ENCODE measurements around the gene USP5. TPM values are rescaled to one million over a fixed set of nuclear protein-coding genes. Genes with fewer than 3 reads are reported as not detected.
"Not testable (repeated sequence)": the region's sequence is repeated elsewhere in the genome, so short reads cannot be mapped to it uniquely, and the experiment has no call there.

USP5 gene
- total RNA-seq, 1 experiment from 2014 or later: 230 TPM

DNA sequence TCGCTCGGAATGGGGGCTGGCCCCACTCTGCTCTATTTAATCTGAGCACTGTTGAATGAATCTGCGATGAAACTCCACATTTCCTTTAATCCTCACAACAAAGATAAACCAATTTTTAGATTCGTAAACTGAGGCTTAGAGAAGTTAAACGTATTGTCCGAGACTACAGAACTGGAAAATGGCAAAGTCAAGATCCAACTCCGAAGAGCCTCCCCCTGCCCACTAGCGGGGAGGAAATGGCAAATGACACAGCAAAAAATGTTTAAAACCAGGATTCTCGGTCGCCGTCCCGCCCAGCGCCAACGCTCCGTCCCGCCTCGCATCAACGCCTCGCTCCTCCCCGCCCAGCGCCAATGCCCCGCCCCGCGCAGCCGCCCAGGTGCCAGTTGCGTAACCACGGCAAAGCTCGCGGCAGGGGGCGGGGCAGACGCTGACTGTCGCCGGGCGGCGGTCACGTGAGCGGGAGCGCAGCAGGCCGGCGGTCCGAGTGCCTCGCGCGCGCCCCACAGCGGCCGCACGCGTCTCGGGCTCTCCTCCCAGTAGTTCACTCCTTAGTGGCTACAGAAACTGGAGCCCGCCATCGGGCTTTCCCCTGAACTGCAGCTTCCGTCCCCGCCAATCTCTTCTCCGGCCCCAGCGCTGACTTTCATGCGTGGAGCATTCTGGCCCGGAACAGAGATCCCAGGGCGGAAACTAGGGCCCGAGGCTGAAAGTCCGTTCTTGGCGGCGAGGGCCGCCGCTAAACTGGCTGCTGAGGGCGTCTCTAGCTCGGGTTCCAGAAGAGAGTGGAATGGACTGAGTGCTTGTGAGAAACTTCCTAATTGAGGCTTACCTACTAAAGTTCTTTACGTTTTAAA is 39.1 kb downstream of the USP5 start:
- Histone ChIP-seq H3K36me3 (ENCODE audit: control insufficient read depth, insufficient read depth, low read length) (no peaks in the 10 kb centered on the region), H3K27me3 (replicated peaks; ENCODE audit: control insufficient read depth, insufficient read depth, low read length) (no peaks in the 10 kb centered on the region), H3K4me3 (ENCODE audit: low read depth, low read length) (peak overlapping the region; percentile 34), H3K4me1 (peaks cover 37% of the 10 kb centered on the region), H3K9me3 (no peaks in the 10 kb centered on the region)
- DNase-seq: peak; percentile 98 to 100
- H3K27me3 Mint-ChIP-seq (ENCODE audit: insufficient read depth, unreplicated experiment): no peaks in the 10 kb centered on the region
- H3K4me1 Mint-ChIP-seq (ENCODE audit: low read depth, unreplicated experiment): peaks cover 5% of the 10 kb centered on the region
- H3K36me3 Mint-ChIP-seq (ENCODE audit: insufficient read depth, unreplicated experiment): peaks cover 47% of the 10 kb centered on the region
- TF ChIP-seq, protein P1, sequence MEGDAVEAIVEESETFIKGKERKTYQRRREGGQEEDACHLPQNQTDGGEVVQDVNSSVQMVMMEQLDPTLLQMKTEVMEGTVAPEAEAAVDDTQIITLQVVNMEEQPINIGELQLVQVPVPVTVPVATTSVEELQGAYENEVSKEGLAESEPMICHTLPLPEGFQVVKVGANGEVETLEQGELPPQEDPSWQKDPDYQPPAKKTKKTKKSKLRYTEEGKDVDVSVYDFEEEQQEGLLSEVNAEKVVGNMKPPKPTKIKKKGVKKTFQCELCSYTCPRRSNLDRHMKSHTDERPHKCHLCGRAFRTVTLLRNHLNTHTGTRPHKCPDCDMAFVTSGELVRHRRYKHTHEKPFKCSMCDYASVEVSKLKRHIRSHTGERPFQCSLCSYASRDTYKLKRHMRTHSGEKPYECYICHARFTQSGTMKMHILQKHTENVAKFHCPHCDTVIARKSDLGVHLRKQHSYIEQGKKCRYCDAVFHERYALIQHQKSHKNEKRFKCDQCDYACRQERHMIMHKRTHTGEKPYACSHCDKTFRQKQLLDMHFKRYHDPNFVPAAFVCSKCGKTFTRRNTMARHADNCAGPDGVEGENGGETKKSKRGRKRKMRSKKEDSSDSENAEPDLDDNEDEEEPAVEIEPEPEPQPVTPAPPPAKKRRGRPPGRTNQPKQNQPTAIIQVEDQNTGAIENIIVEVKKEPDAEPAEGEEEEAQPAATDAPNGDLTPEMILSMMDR (IDR thresholded peaks at IDR 0.05; ENCODE audit: insufficient read depth in 1 of 2, low read depth in 1 of 2, low read length in 1 of 2, severe bottlenecking in 1 of 2, unreplicated experiment in 1 of 2): peak; percentile 82 to 95
- intact Hi-C loops (cut with micrococcal nuclease; ENCODE audit: unreplicated experiment): loop anchor here (1.0 kb wide), 5 partner anchors 13 to 72 kb away; partner anchors contain the start of genes CDCA3, LRRC23 and SPSB2
- no peaks in the 10 kb centered on the region for H3K9me3 Mint-ChIP-seq (ENCODE audit: unreplicated experiment)
- ChIA-PET CTCF (interaction anchor here (0.6 to 2.5 kb wide), 20 partner anchors 9 to 220 kb away, joined by 3 to 87 read pairs (median 7); partner anchors contain the start of genes C12orf57, CDCA3, COPS7A and ENO2), POLR2A (interaction anchor here (0.5 to 2.3 kb wide), 18 partner anchors 10 to 222 kb away, joined by 3 to 56 read pairs (median 5); partner anchors contain the start of genes C12orf57, CDCA3, ENO2 and LRRC23)
- peak overlapping the region; percentile 96 for H3K27ac Mint-ChIP-seq (ENCODE audit: unreplicated experiment)
- H3K4me3 Mint-ChIP-seq (ENCODE audit: unreplicated experiment): peak overlapping the region; percentile 80
- no TSS peak for BruUV-seq (replicated peaks)

DNA sequence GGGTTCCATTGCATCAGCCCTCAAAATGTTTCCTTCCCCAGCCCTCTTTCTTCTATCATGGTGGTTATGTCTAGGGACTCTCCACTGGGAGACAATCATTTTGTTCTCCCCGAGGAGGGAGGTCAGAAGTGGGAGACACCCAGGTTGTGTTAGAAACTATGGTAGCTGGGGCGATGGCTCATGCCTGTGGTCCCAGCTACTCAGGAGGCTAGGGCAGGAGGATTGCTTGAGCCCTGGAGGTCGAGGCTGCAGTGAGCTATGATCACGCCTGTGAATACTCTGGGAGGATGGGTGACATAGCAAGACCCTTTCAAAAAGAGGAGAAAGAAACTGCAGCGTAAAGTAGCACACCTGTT is 39.7 kb downstream of the USP5 start:
- H3K9me3 Mint-ChIP-seq (ENCODE audit: unreplicated experiment): no peaks in the 10 kb centered on the region
- H3K36me3 ChIP-seq (ENCODE audit: control insufficient read depth, insufficient read depth, low read length): no peaks in the 10 kb centered on the region

GRCh38 chr12:6892683-6893082 is 40.7 kb downstream of the USP5 start:
- intact Hi-C loops (cut with micrococcal nuclease; ENCODE audit: unreplicated experiment); H3K27ac Mint-ChIP-seq (ENCODE audit: unreplicated experiment); H3K36me3 ChIP-seq (ENCODE audit: control insufficient read depth, insufficient read depth, low read length); H3K9me3 Mint-ChIP-seq (ENCODE audit: unreplicated experiment); H3K9me3 ChIP-seq; H3K27me3 Mint-ChIP-seq (ENCODE audit: insufficient read depth, unreplicated experiment); BruUV-seq (replicated peaks); H3K4me3 ChIP-seq (ENCODE audit: low read depth, low read length); H3K27me3 ChIP-seq (replicated peaks; ENCODE audit: control insufficient read depth, insufficient read depth, low read length); H3K4me1 Mint-ChIP-seq (ENCODE audit: low read depth, unreplicated experiment); DNase-seq: not testable (repeated sequence)
- H3K36me3 Mint-ChIP-seq (ENCODE audit: insufficient read depth, unreplicated experiment): peaks cover 38% of the 10 kb centered on the region
- peaks cover 25% of the 10 kb centered on the region for H3K4me1 ChIP-seq
- H3K4me3 Mint-ChIP-seq (ENCODE audit: unreplicated experiment): peak overlapping the region; percentile 80
- ChIA-PET CTCF (interaction anchor here (1.8 to 2.5 kb wide), 5 partner anchors 20 to 54 kb away, joined by 6 to 87 read pairs (median 13); partner anchors contain the start of genes C12orf57, ENO2, RNU7-1 and SPSB2), POLR2A (interaction anchor here (0.9 to 2.3 kb wide), 2 partner anchors 24 to 52 kb away, joined by 4 to 20 read pairs; partner anchors contain the start of genes C12orf57 and RNU7-1)

More for the DNA sequence above, 39.7 kb downstream of the USP5 start:
- POLR2A ChIA-PET: interaction anchor here (0.5 to 2.3 kb wide), 15 partner anchors 11 to 223 kb away, joined by 3 to 56 read pairs (median 5); partner anchors contain the start of genes C12orf57, CDCA3, ENO2 and RNU7-1
- no peaks in the 10 kb centered on the region for H3K4me1 Mint-ChIP-seq (ENCODE audit: low read depth, unreplicated experiment)
- peak overlapping the region; percentile 96 for H3K27ac Mint-ChIP-seq (ENCODE audit: unreplicated experiment)
- DNase-seq: no peak
- TF ChIP-seq, protein P1 (IDR thresholded peaks at IDR 0.05; ENCODE audit: insufficient read depth in 1 of 2, low read depth in 1 of 2, low read length in 1 of 2, severe bottlenecking in 1 of 2, unreplicated experiment in 1 of 2): no peak
- no peaks in the 10 kb centered on the region for H3K27me3 Mint-ChIP-seq (ENCODE audit: insufficient read depth, unreplicated experiment)
- Histone ChIP-seq H3K4me1 (peaks cover 36% of the 10 kb centered on the region), H3K9me3 (no peaks in the 10 kb centered on the region), H3K27me3 (replicated peaks; ENCODE audit: control insufficient read depth, insufficient read depth, low read length) (no peaks in the 10 kb centered on the region), H3K4me3 (ENCODE audit: low read depth, low read length) (peak overlapping the region; percentile 34)
- TSS peak; percentile 81 for BruUV-seq (replicated peaks)
- intact Hi-C loops (cut with micrococcal nuclease; ENCODE audit: unreplicated experiment): loop anchor here (1.0 kb wide), 5 partner anchors 13 to 72 kb away; partner anchors contain the start of genes CDCA3, LRRC23 and SPSB2
- CTCF ChIA-PET: interaction anchor here (0.5 to 2.5 kb wide), 20 partner anchors 10 to 219 kb away, joined by 3 to 87 read pairs (median 7); partner anchors contain the start of genes C12orf57, CDCA3, COPS7A and ENO2
- H3K36me3 Mint-ChIP-seq (ENCODE audit: insufficient read depth, unreplicated experiment): peaks cover 41% of the 10 kb centered on the region
- peak overlapping the region; percentile 80 for H3K4me3 Mint-ChIP-seq (ENCODE audit: unreplicated experiment)

Data from Caco-2 (cell line).